GM18511 (cell line): ENCODE measurements around the gene AP1S1.

Experiments
- ATAC-seq: cut with Tn5 transposase; IDR thresholded peaks from one replicate; pipeline ENCODE4 v1.9.1; 2021; ENCODE audit warnings: mild to moderate bottlenecking, moderate library complexity; ENCODE audit not compliant: unreplicated experiment

The AP1S1 gene

DNA sequence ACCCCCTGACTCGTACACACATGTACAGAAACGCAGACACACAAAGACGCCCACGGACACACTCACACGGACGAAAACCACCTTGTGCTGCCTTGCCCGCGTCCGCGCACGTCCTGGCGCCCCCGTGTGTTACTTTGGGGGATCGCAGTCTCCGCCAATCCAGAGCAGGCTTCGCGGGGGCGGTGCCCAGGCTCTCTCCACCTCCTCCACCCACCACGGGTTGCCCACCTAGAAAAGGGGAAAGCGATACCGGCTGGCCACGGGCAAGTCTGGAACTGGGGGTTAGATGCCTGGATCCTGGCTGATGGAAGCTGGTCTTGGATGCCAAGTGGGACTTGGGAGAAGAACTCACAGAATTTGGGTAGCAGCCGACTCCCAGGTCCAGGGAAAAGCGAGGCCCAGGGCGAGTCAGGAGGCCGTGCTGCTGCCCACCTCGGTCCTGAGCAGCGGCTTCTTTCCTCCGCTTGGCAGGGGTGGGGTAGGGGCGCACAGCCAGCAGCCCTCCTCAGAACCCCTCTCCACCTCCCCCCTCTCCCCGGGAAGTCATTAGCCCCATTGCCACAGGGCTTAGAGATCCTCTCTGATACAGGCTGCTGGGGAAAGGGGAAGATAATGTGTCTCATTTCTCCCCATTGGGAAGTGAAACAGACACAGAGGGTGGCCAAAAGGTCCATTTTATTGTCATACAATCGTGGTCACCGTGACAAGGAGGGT lies 15.7 kb downstream of the AP1S1 start:
- ATAC-seq, result no peak

DNA sequence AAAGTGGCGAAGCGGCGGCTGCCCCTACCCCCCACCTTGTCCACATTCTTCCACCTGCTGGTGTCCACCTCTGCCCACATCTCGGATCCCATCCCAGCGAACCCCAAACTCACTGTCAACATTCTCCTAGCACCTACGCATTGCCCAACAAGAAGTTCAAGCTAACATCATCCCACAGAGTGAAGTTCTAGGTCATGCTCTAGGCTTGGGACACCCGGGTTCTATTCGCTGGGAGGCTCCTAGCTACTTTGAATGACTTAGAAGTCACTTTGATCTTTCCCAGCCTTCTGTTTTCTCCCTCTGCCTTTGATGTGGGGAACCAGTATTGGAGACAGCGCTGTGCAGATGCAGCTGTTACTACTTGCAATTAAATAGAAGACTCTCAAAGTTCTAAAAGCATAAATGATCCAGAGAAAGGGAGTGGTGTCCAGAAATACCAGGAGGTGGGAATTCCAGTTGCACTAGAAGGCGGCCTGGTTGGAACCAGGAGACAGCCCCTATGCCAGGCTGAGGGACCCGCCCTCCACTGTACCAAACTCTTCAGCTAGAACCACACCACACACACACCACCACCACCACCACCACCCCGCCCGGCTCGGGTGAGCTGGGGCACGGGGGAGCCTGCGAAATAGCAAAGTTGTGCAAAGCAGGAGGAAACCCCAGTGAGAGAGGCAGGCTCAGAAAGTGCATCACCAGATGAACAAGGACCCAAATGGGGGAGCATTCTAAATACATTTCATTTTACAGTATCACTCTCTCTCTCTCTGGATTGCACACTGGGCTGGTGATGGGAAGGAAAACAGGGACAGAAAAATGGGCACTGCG lies 16.6 kb downstream of the AP1S1 start:
- no peak for ATAC-seq

DNA sequence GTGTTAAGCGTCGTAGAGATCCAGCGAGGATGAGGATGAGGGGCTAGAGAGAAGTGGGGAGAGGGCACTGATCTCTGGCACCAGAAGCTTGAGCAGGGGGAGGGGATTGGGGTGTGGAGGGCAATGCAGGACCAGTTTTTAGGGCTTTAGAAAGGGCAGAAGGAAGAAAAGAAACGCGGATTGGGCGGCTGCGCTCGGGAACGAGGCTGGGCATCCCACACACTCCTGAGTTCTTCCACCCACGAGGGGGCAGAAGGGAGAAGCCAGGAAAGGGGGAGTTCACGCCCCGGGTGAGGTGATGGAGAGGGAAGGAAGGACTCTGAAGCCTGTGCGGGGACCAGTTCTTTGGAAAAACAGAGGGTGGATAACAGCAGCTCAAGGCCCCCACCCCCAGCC lies 17.2 kb downstream of the AP1S1 start:
- ATAC-seq, result no peak

DNA sequence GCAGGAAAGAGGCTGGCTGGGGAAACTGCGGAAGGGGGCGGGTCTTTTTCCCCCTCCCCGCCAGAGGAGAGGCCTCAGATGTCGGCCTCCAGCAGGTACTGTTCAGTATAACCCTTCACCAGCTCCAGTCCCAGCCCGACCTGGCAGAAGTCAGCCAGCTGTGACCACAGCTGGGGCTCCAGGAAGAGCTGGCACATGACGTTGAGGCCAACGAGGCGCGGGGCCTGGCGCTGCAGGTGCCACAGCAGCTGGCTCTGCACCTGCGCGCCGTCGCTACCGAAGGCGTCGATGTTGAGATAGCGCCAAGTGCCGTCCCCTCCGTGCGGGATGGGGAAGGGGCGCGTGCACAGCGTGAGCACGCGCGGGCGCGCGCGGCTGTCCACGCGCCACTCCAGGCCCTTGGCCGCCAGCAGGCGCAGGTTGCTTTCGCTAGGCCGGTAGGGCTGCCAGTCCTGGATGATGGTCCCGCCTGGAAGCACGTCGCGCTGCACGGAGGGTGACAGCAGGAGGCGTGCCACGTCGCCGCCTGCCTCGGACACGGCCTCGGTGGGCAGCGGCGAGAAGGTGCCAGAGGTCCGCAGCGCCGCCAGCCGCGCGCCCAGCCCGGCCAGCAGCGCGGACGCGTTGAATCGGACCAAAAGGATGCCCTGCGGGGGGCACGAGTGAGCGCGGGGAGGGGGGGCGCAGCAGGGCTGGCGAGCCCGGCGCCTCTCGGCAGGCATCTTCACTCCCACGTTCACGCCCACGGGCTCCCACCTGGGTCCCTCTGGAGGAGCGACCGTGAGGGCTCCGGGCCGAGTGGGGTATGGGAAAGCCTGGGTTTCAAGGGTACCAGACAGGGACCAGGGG lies 18.0 kb downstream of the AP1S1 start:
- ATAC-seq, result no peak

DNA sequence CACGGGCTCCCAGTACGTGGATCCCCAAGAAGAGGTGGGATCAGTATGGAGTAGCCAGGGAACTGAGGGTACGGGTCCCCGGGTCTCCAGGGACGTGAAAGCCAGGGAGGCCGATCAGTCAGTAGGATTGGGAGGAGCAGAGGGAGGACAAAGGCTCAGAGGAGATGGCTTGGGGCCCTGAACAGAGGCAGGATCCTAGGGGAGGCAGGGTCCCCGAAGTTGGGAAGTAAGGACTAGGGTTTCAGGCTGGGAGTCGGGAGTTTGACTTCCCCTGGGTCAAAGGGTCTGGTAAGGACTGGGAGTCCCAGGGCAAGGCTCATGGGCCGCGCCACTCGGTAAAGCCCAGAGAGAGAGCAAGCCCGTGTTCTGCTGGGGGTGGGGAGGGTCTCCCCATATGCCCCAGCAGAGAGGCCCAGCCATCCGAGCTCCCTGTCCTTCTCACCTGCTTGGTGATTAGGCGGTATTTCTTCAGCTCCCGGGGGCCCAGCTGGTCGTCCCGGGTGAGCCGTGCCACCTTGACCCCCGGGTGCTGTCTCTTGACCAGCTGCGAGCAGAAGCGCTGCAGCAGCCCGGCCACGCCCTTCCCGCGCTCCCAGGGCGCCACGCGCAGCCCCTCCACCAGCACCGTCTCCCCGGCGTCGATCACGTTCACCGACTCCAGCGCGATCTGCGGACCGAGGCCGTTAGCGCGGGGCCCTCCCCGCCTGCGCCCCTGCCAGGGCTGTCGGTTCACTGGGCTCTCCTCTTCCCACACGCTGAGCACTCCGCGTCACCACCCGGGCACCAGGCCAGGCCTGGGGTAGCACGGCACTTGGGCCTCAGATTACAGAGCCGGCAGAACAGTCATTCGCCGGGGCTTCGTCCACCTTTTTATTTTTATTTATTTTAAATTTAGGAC lies 18.8 kb downstream of the AP1S1 start:
- ATAC-seq, result no peak

DNA sequence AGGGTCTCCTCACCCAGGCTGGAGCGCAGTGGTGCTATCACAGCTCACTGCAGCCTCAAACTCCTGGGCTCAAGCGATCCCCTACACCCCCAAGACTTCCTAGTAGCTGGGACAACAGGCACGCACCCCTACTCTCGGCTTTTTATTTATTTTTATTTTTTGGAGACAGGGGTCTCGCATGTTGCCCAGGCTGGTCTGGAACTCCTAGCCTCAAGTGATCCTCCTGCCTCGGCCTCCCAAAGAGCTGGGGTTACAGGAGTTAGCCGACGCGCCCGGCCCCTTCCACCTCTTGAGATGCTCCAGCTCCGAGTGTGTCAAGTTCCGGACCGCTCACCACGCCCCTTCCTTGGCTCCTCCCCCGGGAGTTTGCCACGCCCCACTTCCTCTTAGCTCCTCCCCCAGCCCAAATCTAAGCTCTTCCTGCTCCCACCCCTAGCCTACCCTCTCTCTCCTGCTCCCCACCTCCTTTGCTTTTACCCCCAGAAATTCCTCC lies 19.5 kb downstream of the AP1S1 start:
- no peak for ATAC-seq

DNA sequence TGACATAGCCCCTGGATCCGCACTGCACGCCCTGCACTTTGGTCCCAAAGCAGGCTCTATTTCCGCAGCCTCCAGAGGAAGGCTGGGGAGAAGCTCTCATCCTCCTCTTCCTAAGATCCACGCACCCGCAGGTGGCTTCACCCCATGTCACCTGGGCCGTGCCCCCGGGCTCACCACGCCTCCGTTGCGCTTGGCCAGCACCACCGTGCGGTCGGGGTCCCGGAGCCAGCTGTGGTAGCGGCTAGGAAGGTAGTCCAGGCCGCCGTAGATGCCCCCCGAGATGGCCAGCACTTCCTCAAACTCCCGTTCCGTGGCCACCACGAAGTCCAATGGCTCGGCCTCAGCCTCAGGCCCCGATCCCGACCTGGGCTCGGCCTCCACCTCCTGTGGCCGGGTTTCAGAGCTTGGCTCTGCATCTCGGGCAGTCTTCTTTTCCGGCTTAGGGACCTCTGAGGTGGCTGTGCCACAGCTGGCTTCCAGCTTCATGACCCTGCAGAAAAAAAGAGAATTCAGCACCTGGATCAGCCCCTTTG lies 20.1 kb downstream of the AP1S1 start:
- no peak for ATAC-seq

DNA sequence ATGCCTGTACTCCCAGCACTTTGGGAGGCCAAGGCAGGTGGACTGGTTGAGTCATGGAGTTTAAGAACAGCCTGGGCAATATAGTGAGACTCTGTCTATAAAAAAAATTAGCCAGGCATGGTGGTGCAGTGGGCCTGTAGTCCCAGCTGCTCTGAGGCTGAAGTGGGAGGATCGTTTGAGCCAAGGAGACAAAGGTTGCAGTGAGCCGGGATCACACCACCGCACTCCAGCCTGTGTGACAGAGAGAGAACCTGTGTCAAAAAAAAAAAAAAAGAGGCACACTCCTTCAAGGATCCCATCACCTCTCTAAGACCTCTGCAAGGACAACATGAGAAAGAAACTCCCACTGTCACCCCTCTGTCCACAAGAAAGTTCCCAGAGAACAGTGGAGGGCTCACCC lies 21.4 kb downstream of the AP1S1 start:
- no peak for ATAC-seq

DNA sequence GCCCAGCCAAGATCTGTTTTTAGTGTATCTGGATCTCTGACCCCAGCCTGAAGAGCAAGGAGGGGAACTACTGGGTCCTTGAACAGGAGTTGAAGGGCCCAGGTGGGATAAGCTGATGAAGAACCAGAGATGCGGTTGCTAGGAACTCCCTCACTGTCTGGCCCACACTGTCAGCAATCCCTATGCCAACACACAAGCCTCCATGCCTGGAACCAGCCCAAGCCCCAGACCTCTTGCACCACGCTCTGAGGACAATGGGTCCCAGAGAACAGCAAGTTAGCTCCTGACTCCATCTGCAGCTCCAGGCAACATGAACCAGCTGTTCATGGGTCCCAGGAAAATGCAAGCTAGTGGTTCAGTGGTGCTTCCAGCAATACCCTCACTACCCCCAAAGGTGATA lies 23.4 kb downstream of the AP1S1 start:
- no peak for ATAC-seq

DNA sequence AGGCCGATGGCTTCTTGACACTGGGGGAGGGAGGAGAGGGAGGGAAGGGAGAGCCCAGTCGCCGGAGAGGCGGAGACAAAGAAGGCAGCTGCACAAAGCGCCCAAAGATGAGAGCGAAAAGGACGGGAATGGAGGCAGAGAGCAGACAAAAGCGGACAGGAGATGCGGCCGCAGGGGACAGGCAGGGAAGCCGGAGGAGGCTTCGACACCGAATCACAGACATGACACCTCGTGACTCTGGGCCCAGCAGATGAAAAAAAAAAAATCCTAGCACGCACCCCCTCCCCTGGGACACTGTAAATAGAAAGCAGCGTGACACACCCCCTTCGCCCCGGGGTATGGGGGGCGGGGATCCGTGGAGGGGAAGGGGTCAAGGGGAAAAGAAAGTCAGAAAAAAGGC lies 24.8 kb downstream of the AP1S1 start:
- no peak for ATAC-seq

DNA sequence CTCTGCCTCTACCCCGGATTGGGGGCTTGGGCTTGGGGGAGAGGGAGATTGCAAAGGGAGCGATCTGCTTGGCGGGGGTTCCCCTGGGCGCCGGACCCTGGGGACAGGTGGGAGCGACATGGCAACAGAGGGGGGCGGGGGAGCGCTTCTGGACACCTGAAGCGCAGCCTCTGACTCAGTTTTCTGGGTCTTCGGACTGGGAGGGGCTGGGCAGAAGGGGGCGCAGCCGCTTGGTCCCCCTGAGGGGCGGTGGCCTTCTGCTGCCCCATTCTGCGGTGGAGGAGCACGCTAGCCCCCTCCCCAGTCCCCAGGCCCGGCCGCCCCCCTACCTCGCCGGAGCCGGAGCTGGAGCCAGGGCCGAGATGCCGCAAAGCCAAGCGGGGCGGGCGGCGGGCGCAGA lies 25.4 kb downstream of the AP1S1 start:
- no peak for ATAC-seq

DNA sequence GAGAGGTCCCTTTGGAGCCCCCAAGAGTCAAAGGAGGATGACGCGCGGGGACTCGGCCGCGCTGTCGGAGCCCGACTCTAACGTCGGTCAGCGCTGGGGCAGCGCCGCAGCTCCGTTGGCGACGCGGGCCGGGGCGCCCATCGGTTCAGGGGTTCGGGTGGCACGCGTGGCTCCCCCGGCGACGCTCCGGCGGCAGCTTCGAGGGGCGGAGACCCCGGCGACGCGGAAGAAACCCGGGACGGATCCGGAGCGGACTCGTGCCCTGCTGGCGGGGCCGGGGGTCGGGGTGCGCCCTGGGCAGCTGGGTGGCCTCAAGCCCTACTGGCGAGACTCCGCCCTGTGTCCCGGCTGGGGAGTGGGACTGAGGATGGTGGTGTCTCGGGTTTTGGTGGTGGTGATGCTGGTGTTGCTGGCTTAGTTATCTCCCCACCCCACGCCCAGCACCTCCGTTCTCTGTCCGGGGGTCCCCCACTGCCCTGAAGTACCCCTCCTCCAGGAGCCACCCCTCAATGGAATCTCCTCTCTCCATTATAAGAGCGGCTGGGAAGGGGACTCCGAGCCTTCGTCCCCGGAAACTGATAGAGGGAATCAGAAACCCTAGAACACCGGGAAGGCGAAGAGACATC lies 26.0 kb downstream of the AP1S1 start, which contains the start of gene NAT16:
Gene NAT16, minus strand, starts transcription at position 164 of the 626 bp plus-strand sequence. CDS start 5,486 bp downstream, outside the sequence.
- no peak for ATAC-seq

DNA sequence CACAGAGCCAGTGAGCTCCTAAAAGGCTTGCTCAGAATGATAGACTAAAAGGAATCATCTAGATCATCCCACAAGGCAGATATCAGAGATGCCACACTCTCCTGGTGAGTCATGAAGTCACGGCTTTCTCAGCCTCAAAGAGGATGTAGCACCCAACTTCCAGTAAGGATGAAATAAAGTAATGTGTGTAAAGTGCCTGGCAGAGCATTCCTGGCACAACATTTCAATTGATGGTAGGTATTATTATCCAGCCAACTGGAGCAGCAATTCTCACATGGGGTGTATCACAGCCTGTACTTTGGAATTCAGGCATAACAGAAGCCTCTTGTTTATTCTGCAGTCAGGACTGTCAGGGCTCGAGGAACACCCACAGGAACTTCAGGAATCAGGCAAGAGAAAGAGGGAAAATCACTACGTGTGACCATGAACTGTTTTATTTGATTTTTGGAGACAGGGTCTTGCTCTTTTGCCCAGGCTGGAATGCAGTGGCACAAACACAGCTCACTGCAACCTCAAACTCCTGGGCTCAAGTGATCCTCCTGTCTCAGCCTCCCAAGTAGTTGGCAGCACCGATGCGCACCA lies 31.1 kb downstream of the AP1S1 start:
- ATAC-seq, result no peak

DNA sequence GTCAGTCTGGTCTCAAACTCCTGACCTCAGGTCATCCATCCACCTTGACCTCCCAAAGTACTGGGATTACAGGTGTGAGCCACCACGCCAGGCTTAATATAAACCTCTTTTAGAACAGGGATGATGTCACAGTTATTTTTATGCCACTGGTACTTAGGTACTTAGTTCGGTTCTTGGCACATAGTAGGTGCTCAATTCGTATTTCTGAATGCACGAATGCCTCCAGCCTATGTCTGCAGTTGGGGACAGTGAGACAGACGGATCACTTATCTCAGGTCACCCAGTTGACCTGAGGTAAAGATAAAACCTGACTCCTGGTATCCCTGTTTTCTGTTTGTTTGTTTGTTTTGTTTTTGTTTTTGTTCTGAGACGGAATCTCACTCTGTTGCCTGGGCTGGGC lies 31.9 kb downstream of the AP1S1 start:
- no peak for ATAC-seq

DNA sequence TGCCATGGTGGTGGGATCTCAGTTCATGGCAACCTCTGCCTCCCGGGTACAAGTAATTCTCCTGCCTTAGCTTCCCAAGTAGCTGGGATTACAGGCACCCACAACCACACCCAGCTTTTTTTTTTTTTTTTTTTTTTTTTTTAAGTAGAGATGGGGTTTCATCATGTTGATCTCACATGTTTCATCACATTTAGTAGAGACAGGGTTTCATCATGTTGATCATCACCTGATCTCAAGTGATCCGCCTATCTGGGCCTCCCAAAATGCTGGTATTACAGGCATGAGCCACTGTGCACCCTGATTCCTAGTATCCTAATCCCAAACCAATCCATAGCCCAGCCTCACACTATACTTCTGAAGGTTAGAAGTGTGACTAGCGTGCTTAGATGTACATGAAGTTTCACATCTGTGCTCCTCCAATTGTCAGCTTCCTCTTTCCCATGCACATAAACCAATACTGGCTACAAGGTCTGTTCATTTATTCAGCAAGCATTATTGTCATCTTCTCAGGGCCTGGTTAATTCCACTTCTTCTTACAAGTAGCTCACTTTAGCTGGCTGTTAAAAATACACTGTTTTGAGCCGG lies 32.7 kb downstream of the AP1S1 start:
- no peak for ATAC-seq

DNA sequence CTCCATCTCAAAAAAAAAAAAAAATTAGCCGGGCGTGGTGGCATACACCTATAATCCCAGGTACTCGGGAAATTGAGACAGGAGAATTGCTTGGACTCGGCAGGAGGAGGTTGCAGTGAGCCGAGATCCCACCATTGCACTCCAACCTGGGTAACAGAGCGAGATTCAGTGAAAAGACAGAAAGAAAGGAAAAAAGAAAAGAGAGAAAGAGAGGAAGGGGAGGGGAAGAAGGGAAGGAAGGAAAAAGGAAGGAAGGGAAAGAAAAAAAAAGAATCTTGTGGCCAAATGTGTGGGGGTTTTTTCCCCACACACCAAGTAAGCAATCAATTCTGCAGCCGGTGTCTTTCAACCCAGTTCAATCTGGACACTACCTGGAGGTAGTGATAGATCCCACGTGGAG lies 34.8 kb downstream of the AP1S1 start:
- ATAC-seq, result no peak

DNA sequence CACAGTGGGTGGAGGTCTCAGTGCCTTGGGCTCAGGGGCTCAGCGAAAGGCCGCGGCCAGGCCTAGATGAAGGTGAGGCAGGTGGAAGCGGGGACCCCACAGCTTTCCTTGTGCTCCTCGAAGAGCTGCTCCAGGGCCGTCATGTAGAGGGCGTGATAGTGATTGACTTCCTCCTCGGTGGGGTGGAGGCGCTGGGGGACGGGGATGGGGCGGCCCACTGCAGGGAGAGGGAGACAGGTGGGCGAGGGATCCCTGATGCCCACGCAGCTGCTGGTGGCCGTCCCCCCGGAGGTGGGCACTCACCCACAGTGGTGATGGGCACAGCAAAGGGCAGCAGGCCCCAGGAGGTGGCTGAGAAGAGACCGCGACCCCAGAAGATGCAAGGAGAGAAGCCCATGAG lies 41.6 kb downstream of the AP1S1 start:
- no peak for ATAC-seq

DNA sequence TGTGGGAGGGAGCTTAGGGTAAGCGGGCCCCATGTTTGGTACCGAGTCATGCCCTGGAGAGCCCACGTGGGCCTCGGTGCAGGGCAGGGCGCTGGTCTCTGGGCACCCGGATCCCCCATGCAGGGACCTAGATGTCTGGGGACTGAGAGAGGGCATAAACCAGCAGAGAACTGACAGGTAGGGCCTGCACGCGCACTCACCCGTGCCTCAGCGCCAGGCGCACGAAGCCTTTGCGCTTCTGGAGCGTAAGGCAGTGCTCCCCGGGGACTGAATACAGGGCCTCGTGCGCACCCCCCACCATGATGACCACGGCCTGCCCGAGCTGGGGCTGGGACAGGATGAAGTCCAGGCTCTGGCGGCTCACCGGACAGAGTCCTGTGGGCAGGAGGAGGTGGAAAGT lies 43.7 kb downstream of the AP1S1 start:
- ATAC-seq, result no peak

DNA sequence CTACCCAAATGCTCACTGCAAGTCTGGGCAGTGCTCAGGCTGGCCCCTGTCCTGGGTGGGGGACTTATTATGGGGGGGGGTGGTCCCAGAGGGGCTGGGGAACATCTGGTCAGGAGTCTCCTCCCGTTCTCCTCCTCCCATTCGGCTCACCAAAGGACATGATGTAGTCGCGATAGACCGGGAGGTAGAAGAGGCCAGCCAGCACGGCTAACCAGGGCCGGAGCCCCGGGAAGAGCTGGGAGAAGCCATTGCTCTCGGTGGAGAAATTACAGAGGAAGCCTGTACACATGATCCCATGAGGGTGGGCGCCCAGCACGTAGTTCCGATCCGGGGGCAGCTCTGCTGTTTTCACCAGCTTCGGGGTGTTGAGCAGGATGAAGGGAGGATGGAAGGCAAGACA lies 44.2 kb downstream of the AP1S1 start:
- no peak for ATAC-seq
